RWPE1 (cell line): ENCODE measurements around the gene SH3D19.

Source experiments
- CTCF ChIA-PET: fragments of 350-600 bp; sonication (Branson Sonifier 250); formaldehyde crosslinking; extraction: SDS; loops from one replicate; lab custom pipeline; 2021; lab: Yijun Ruan, JAX
- POLR2A ChIA-PET: fragments of 400-600 bp; formaldehyde crosslinking; extraction: SDS; loops from one replicate; lab custom pipeline; 2020; ENCODE audit warnings: antibody characterized with exemption; ENCODE audit not compliant: low non-redundant PET; lab: Yijun Ruan, JAX
- DNase-seq: peaks from one replicate; pipeline ENCODE4 v3.0.0; 2012; ENCODE audit warnings: low spot score
- H3K27ac ChIP-seq: fragments of 450-650 bp; 2 replicates; pipeline ENCODE4 v1.5.1; 2017
- CTCF ChIP-seq: fragments of 450-650 bp; conservative IDR thresholded peaks from 2 replicates; pipeline ENCODE4 v1.5.1; 2017; ENCODE audit warnings: low read depth, mild to moderate bottlenecking

The SH3D19 gene

GRCh38 chr4:151202381-151202780 lies 123.0 kb downstream of the SH3D19 start:
- no peak for DNase-seq
- ChIA-PET POLR2A (no interaction called here), CTCF (interaction anchor here (0.7 kb wide), 1 partner anchor 1572 kb away, joined by 3 read pairs; no protein-coding TSS in a partner anchor)
- H3K27ac ChIP-seq: no peak overlapping the region
- no peak for TF ChIP-seq CTCF

GRCh38 chr4:151199319-151200190 lies 125.8 kb downstream of the SH3D19 start:
- ChIA-PET POLR2A (no interaction called here), CTCF (no interaction called here)
- no peak overlapping the region for H3K27ac ChIP-seq
- no peak for DNase-seq
- TF ChIP-seq CTCF: no peak

- ChIA-PET CTCF (interaction anchor here (0.7 kb wide), 1 partner anchor 482 kb away, joined by 4 read pairs; no protein-coding TSS in a partner anchor), POLR2A (no interaction called here)
- DNase-seq: no peak
- no peak overlapping the region for H3K27ac ChIP-seq
- no peak for TF ChIP-seq CTCF
Measured at GRCh38 chr4:151198748-151199147, 126.7 kb downstream of the SH3D19 start.

- no peak for TF ChIP-seq CTCF
- peak; percentile 11 for DNase-seq
- ChIA-PET POLR2A (no interaction called here), CTCF (no interaction called here)
- no peak overlapping the region for H3K27ac ChIP-seq
Measured at GRCh38 chr4:151197247-151197646, 128.2 kb downstream of the SH3D19 start.

GRCh38 chr4:151195801-151196200 lies 129.6 kb downstream of the SH3D19 start:
- TF ChIP-seq CTCF: no peak
- ChIA-PET CTCF (interaction anchor here (0.6 to 0.7 kb wide), 2 partner anchors 15 to 377 kb away, joined by 3 read pairs; no protein-coding TSS in a partner anchor), POLR2A (no interaction called here)
- peak overlapping the region; percentile 81 for H3K27ac ChIP-seq
- peak; percentile 78 for DNase-seq

- TF ChIP-seq CTCF: no peak
- DNase-seq: no peak
- CTCF ChIA-PET: interaction anchor here (0.6 to 0.7 kb wide), 2 partner anchors 31 to 317 kb away, joined by 3 to 5 read pairs; no protein-coding TSS in a partner anchor
- no peak overlapping the region for H3K27ac ChIP-seq
- POLR2A ChIA-PET: no interaction called here
Measured at GRCh38 chr4:151193414-151193813, 132.0 kb downstream of the SH3D19 start.
